ENCODE data around the gene PLXNA2. TPM values are rescaled to one million over a fixed set of nuclear protein-coding genes. Genes with fewer than 3 reads are reported as not detected.

Gene PLXNA2
- total RNA-seq, 1 experiment from 2014 or later: 69.7 TPM

DNA sequence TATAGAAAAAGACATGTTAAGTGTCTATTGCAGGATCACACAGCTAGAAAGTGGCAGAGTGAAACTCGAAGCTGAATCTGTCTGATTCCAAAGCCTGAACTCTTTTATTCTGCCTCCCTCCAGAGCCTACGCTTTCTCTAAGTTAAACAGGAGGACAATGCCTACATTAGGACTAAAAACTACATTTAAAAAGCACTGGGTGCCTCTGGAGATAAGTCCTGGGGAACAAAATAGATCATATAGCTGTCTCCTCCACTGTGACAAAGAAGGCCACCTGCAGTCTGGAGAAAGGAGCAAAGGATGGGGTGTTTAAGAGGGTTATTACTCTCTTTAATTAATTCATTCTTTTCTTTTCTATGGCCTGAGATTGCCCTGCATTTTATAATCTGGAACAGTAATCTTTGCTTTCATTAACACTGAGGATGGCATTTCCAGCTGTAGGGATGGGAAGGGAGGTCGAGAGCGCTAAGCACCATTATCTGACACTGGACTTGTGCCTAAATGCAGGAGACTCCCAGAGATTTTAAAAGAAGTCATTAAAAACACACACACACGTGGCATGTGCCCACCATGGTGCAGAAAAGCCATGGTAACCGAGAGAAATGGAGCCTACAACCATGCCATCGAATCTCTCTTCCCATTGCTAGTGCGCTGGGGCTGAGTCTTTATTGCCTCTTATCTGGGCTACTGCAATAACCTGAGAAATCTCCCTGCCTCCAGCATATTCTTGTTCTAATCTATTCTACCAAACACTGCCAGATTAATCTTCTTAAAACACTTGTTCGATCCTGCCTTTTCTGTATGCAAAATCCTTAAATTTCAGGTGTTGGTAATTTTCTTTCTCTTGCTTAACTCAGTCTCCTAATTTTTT is 92.2 kb downstream of the PLXNA2 start:
- BruUV-seq (replicated peaks): no TSS peak
- H3K4me1 Mint-ChIP-seq (ENCODE audit: insufficient read depth, unreplicated experiment): peaks cover 11% of the 10 kb centered on the region

DNA sequence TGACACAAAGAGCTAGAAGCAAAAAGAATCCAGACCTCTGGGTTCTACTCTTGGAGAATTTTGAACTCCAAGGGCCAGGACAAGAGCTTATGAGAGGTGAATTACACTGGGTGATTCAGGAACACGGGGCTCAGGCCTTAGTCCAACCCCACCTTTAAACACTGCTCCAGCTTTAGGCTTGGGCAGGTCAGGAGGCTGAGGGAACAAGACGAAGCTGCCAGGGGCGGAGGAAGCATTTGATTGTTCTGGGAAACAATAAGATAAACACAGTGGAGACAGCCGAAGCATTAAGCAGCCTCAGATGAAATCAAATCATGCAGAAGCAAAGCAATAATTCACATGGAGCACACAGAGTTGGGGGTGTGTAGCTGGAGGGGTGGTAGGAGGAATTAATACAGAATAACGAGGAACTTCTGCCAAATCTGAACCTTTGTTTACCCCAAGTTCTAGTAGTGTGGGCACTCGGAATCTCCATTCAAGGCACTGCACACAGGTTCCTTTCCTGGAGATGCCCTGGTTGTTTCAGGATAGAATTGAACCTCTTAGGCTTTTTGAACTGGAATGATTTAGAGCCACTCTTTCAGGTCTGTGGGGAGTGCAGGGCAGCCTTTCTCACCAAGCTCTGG is 93.2 kb downstream of the PLXNA2 start:
- BruUV-seq (replicated peaks): no TSS peak
- ChIA-PET CTCF (interaction anchor here (0.6 to 18.7 kb wide), 7 partner anchors 11 to 129 kb away, joined by 3 to 297 read pairs (median 9); partner anchors contain the start of gene PLXNA2), POLR2A (interaction anchor here (0.7 to 3.4 kb wide), 8 partner anchors 8 to 93 kb away, joined by 3 to 10 read pairs (median 4); partner anchors contain the start of gene PLXNA2)
- H3K27ac Mint-ChIP-seq (ENCODE audit: low read depth, unreplicated experiment): no peak overlapping the region
- peaks cover 11% of the 10 kb centered on the region for H3K4me1 Mint-ChIP-seq (ENCODE audit: insufficient read depth, unreplicated experiment)
- DNase-seq (ENCODE audit: unreplicated experiment): no peak
- no peaks in the 10 kb centered on the region for H3K36me3 Mint-ChIP-seq (ENCODE audit: insufficient read depth, unreplicated experiment)
- no peaks in the 10 kb centered on the region for H3K27me3 Mint-ChIP-seq (ENCODE audit: insufficient read depth, unreplicated experiment)
- TF ChIP-seq, protein P1, sequence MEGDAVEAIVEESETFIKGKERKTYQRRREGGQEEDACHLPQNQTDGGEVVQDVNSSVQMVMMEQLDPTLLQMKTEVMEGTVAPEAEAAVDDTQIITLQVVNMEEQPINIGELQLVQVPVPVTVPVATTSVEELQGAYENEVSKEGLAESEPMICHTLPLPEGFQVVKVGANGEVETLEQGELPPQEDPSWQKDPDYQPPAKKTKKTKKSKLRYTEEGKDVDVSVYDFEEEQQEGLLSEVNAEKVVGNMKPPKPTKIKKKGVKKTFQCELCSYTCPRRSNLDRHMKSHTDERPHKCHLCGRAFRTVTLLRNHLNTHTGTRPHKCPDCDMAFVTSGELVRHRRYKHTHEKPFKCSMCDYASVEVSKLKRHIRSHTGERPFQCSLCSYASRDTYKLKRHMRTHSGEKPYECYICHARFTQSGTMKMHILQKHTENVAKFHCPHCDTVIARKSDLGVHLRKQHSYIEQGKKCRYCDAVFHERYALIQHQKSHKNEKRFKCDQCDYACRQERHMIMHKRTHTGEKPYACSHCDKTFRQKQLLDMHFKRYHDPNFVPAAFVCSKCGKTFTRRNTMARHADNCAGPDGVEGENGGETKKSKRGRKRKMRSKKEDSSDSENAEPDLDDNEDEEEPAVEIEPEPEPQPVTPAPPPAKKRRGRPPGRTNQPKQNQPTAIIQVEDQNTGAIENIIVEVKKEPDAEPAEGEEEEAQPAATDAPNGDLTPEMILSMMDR (IDR thresholded peaks at IDR 0.05; ENCODE audit: unreplicated experiment): no peak
- H3K4me3 Mint-ChIP-seq (ENCODE audit: unreplicated experiment): no peak overlapping the region
- intact Hi-C loops (cut with micrococcal nuclease): no loop called here
- no peaks in the 10 kb centered on the region for H3K9me3 Mint-ChIP-seq (ENCODE audit: unreplicated experiment)

More for the DNA sequence above, 92.2 kb downstream of the PLXNA2 start:
- H3K36me3 Mint-ChIP-seq (ENCODE audit: insufficient read depth, unreplicated experiment): no peaks in the 10 kb centered on the region
- DNase-seq (ENCODE audit: unreplicated experiment): no peak
- H3K27me3 Mint-ChIP-seq (ENCODE audit: insufficient read depth, unreplicated experiment): no peaks in the 10 kb centered on the region
- intact Hi-C loops (cut with micrococcal nuclease): no loop called here
- TF ChIP-seq, protein P1 (IDR thresholded peaks at IDR 0.05; ENCODE audit: unreplicated experiment): no peak
- H3K27ac Mint-ChIP-seq (ENCODE audit: low read depth, unreplicated experiment): no peak overlapping the region
- H3K4me3 Mint-ChIP-seq (ENCODE audit: unreplicated experiment): no peak overlapping the region
- no peaks in the 10 kb centered on the region for H3K9me3 Mint-ChIP-seq (ENCODE audit: unreplicated experiment)
- CTCF ChIA-PET: interaction anchor here (1.2 to 18.7 kb wide), 5 partner anchors 13 to 130 kb away, joined by 3 to 297 read pairs (median 9); partner anchors contain the start of gene PLXNA2
- POLR2A ChIA-PET: interaction anchor here (1.0 to 3.4 kb wide), 4 partner anchors 12 to 92 kb away, joined by 3 to 10 read pairs (median 6); partner anchors contain the start of gene PLXNA2

DNA sequence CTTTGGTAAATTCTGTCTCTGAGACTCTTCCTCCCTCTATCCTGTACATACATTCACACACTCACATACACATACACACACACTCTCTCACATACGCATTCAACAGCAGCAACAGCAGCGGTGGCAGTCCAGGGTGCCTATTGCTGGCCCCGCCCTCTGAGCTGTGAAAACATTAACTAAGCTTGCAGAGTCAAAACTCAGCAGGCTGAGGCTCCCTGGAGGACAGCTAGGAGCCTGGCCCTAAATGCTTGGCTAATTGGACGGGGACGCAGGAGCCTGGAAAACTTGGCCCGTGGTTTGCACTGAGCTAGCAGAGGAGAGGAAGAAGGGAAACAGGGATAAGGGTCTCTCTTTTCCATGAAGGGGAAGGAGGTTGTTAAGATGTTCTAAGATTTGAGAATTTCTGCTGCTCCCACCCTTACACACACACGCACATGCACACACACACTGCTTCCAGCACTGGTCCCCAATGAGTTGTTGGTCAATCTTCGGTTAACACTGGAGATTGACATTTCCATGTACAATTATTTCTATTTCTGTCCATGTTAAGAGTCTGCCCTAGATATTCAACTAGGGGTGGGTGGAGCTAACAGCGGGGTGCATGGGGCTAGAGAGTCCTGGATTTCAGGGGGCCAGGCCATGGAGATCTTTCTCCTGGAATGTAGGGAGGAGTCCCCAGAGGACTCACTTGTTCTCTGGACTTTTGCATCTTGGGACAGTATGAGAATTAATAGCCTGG is 94.2 kb downstream of the PLXNA2 start:
- Mint-ChIP-seq H3K4me1 (ENCODE audit: insufficient read depth, unreplicated experiment) (peaks cover 10% of the 10 kb centered on the region), H3K9me3 (ENCODE audit: unreplicated experiment) (no peaks in the 10 kb centered on the region), H3K27ac (ENCODE audit: low read depth, unreplicated experiment) (no peak overlapping the region), H3K27me3 (ENCODE audit: insufficient read depth, unreplicated experiment) (no peaks in the 10 kb centered on the region), H3K4me3 (ENCODE audit: unreplicated experiment) (no peak overlapping the region), H3K36me3 (ENCODE audit: insufficient read depth, unreplicated experiment) (no peaks in the 10 kb centered on the region)
- TF ChIP-seq, protein P1 (IDR thresholded peaks at IDR 0.05; ENCODE audit: unreplicated experiment): no peak
- DNase-seq (ENCODE audit: unreplicated experiment): no peak
- POLR2A ChIA-PET: interaction anchor here (0.7 to 3.4 kb wide), 8 partner anchors 9 to 94 kb away, joined by 3 to 10 read pairs (median 4); partner anchors contain the start of gene PLXNA2
- CTCF ChIA-PET: interaction anchor here (0.8 to 18.7 kb wide), 5 partner anchors 11 to 89 kb away, joined by 3 to 297 read pairs (median 3); partner anchors contain the start of gene PLXNA2
- no TSS peak for BruUV-seq (replicated peaks)
- intact Hi-C loops (cut with micrococcal nuclease): no loop called here
